ENCODE results near the gene DHRS3. TPM values are rescaled to one million over a fixed set of nuclear protein-coding genes. Genes with fewer than 3 reads are reported as not detected.

Gene DHRS3
- total and polyA plus RNA-seq, 10 of the 15 experiments (the other 5 are each of a cell fraction or from before 2014, with no cell fraction given) = 0.23 to 29.7 (median 1.2) TPM

DNA sequence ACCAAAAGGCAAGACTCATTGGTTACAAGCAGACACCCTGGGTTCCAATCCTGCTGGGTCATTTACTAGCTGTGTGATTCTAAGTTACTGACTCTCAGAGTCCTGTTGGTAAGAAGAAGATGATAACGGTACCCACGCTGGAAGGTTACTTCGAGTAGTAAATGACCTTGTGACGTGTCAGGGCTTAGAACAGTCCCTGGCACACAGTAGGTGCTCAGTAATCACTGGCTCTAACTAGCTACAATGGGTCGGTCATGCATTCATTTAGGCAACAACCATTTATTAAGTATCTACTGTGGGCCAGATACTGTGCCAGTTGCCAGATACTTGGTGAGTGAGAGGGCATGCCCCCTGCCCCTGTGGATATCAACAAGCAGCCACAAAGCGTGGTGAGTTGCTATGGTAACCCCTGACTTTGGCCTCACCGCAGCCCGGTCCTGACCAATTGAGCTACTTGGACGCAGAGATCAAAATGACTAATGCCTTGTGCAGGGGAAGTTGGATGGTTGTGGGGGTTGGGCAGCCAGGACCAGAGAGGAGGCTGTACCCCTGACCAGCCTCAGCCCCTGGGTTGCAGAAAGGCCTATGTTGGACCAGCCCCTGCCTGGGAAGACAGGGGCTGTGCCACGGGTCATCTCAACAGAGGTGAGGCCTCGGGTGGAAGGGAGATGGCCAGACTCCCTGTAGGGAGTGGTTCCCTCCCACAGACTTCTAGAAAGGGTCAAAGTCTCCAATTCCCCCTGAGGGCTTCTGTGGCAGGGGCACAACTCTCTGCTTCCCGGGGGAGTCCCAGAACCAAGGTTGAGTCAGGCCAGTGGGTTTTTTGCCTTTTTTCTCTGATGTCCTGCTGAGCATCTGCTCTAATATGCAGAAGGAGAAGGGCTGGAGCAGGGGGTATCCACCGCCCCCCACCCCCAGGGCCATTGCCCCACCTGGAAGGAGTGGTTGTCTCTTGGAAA is 16.0 kb downstream of the DHRS3 start (continued):
- TF ChIP-seq, protein P1, sequence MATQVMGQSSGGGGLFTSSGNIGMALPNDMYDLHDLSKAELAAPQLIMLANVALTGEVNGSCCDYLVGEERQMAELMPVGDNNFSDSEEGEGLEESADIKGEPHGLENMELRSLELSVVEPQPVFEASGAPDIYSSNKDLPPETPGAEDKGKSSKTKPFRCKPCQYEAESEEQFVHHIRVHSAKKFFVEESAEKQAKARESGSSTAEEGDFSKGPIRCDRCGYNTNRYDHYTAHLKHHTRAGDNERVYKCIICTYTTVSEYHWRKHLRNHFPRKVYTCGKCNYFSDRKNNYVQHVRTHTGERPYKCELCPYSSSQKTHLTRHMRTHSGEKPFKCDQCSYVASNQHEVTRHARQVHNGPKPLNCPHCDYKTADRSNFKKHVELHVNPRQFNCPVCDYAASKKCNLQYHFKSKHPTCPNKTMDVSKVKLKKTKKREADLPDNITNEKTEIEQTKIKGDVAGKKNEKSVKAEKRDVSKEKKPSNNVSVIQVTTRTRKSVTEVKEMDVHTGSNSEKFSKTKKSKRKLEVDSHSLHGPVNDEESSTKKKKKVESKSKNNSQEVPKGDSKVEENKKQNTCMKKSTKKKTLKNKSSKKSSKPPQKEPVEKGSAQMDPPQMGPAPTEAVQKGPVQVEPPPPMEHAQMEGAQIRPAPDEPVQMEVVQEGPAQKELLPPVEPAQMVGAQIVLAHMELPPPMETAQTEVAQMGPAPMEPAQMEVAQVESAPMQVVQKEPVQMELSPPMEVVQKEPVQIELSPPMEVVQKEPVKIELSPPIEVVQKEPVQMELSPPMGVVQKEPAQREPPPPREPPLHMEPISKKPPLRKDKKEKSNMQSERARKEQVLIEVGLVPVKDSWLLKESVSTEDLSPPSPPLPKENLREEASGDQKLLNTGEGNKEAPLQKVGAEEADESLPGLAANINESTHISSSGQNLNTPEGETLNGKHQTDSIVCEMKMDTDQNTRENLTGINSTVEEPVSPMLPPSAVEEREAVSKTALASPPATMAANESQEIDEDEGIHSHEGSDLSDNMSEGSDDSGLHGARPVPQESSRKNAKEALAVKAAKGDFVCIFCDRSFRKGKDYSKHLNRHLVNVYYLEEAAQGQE (IDR thresholded peaks at IDR 0.05; ENCODE audit: low read depth, low read length) = no peak
- TF ChIP-seq DPF2 (IDR thresholded peaks at IDR 0.05) (0 out of 2 replicates have a peak, but pooled peaks have one; percentile 49), MTA3 (IDR thresholded peaks at IDR 0.05; ENCODE audit: borderline replicate concordance, low read length) (no peak)
- TF ChIP-seq, protein P2, sequence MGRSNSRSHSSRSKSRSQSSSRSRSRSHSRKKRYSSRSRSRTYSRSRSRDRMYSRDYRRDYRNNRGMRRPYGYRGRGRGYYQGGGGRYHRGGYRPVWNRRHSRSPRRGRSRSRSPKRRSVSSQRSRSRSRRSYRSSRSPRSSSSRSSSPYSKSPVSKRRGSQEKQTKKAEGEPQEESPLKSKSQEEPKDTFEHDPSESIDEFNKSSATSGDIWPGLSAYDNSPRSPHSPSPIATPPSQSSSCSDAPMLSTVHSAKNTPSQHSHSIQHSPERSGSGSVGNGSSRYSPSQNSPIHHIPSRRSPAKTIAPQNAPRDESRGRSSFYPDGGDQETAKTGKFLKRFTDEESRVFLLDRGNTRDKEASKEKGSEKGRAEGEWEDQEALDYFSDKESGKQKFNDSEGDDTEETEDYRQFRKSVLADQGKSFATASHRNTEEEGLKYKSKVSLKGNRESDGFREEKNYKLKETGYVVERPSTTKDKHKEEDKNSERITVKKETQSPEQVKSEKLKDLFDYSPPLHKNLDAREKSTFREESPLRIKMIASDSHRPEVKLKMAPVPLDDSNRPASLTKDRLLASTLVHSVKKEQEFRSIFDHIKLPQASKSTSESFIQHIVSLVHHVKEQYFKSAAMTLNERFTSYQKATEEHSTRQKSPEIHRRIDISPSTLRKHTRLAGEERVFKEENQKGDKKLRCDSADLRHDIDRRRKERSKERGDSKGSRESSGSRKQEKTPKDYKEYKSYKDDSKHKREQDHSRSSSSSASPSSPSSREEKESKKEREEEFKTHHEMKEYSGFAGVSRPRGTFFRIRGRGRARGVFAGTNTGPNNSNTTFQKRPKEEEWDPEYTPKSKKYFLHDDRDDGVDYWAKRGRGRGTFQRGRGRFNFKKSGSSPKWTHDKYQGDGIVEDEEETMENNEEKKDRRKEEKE (IDR thresholded peaks at IDR 0.05) = no peak
